Colonic mucosa (tissue), 4 donors: ENCODE results near the gene KRTAP12-1. TPM values are rescaled to one million over a fixed set of nuclear protein-coding genes. Genes with fewer than 3 reads are reported as not detected.

Experiments used
- DNase-seq: peaks from one replicate; pipeline ENCODE4 v3.0.0-alpha.2; 2020
- H3K27ac ChIP-seq: fragments of 200-600 bp; one replicate; pipeline ENCODE4 v1.8.0; 2021
- H3K27me3 ChIP-seq: fragments of 200-600 bp; one replicate; pipeline ENCODE4 v1.8.0; 2021
- H3K36me3 ChIP-seq: fragments of 200-600 bp; one replicate; pipeline ENCODE4 v1.8.0; 2021
- H3K4me1 ChIP-seq: fragments of 200-600 bp; one replicate; pipeline ENCODE4 v1.8.0; 2021; ENCODE audit warnings: mild to moderate bottlenecking
- H3K4me3 ChIP-seq: fragments of 200-600 bp; one replicate; pipeline ENCODE4 v1.8.0; 2021
- H3K9ac ChIP-seq, 2 donors: one replicate each; pipeline ENCODE4 v1.7.0; 2013; ENCODE audit warnings: control low read depth in 2 of 2, low read depth in 2 of 2, low read length in 2 of 2
- H3K9me3 ChIP-seq: fragments of 200-600 bp; one replicate; pipeline ENCODE4 v1.8.0; 2021
- intact Hi-C: fragments of 100-400 bp; cut with DNase I; formaldehyde crosslinking; loops from one replicate; pipeline ENCODE4 v1.14.1; 2022
- total RNA-seq, 2 donors: library from RNA; stranded (reverse); fragmentation: NEBNext Ultra II Directional in 1 of 2; extraction: Animal tissue kit (Norgen Biotek cat#: 25700) in 1 of 2; gene quantifications; one replicate each; pipeline ENCODE4 v1.2.1, GENCODE V29; 2021
- TF ChIP-seq, protein P1 (sequence below): fragments of 200-600 bp; IDR thresholded peaks from one replicate; pipeline ENCODE4 v1.8.0; 2022; ENCODE audit warnings: antibody characterized with exemption, mild to moderate bottlenecking
- donor health status: healthy.
- donor health status: DM: no; HTN: no; CAD: no.
- donor health status: DM: no; HTN: no; CAD: no.

KRTAP12-1 gene
- total RNA-seq, 2 donors from 2014 or later: not detected

DNA sequence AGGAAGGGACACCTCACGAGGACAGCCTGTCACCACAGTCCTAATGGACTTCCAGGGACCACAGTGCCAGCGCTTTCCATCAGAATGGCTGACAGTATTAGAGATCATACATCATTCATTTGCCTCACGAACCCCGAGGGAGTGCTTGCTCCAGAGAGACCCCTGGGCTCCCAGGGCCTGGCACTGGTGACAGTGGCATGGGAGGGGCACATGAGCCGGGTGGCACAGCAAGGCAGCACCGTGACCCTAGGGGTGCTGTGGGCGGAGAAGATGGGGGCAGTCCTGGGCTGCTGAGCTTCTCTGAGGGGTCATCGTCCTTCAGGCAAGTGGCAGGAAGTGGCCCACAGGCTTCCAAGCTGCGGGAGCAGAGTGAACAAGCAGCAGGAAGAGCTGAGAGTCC lies 45.8 kb upstream of the KRTAP12-1 start:
- intact Hi-C loops: no loop called here
- H3K27me3 ChIP-seq: peaks cover 16% of the 10 kb centered on the region
- H3K9ac ChIP-seq: no peak overlapping the region
- H3K9me3 ChIP-seq: no peaks in the 10 kb centered on the region
- TF ChIP-seq, protein P1, sequence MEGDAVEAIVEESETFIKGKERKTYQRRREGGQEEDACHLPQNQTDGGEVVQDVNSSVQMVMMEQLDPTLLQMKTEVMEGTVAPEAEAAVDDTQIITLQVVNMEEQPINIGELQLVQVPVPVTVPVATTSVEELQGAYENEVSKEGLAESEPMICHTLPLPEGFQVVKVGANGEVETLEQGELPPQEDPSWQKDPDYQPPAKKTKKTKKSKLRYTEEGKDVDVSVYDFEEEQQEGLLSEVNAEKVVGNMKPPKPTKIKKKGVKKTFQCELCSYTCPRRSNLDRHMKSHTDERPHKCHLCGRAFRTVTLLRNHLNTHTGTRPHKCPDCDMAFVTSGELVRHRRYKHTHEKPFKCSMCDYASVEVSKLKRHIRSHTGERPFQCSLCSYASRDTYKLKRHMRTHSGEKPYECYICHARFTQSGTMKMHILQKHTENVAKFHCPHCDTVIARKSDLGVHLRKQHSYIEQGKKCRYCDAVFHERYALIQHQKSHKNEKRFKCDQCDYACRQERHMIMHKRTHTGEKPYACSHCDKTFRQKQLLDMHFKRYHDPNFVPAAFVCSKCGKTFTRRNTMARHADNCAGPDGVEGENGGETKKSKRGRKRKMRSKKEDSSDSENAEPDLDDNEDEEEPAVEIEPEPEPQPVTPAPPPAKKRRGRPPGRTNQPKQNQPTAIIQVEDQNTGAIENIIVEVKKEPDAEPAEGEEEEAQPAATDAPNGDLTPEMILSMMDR: no peak
- no peak for DNase-seq
- no peaks in the 10 kb centered on the region for H3K36me3 ChIP-seq
- no peak overlapping the region for H3K27ac ChIP-seq
- no peak overlapping the region for H3K4me3 ChIP-seq
- H3K4me1 ChIP-seq: no peaks in the 10 kb centered on the region

- no peak overlapping the region for H3K9ac ChIP-seq
- no peaks in the 10 kb centered on the region for H3K36me3 ChIP-seq
- no peak overlapping the region for H3K27ac ChIP-seq
- no peaks in the 10 kb centered on the region for H3K4me1 ChIP-seq
- H3K27me3 ChIP-seq: peaks cover 19% of the 10 kb centered on the region
- no peak overlapping the region for H3K4me3 ChIP-seq
- DNase-seq: no peak
- H3K9me3 ChIP-seq: no peaks in the 10 kb centered on the region
- intact Hi-C loops: no loop called here
- TF ChIP-seq, protein P1: no peak
Observed at GRCh38 chr21:44727321-44727720, 45.4 kb upstream of the KRTAP12-1 start.

DNA sequence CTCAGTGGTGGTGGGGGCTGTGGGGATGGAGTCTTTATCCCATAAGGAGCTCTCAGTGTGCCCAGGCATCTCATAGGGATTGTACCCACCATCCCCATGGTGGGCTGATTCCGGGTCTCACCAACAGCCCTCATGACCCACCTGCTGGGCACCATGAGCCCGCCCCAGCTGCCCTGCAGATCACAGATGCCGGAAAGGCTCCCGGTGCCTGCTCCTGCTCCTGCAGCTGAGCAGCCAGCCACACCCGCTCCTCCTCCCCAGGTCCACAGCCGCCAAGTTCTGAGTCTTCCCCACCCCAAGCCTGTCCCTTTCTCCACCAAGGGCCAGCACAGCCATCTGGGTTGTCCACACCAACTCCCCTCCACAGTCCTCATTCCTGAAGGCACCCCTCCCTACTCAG lies 44.9 kb upstream of the KRTAP12-1 start:
- Histone ChIP-seq H3K9ac (no peak overlapping the region), H3K27ac (no peak overlapping the region), H3K36me3 (no peaks in the 10 kb centered on the region), H3K9me3 (no peaks in the 10 kb centered on the region), H3K4me3 (no peak overlapping the region), H3K27me3 (peaks cover 19% of the 10 kb centered on the region), H3K4me1 (no peaks in the 10 kb centered on the region)
- TF ChIP-seq, protein P1: no peak
- DNase-seq: no peak
- intact Hi-C loops: no loop called here

GRCh38 chr21:44724926-44725325 lies 43.0 kb upstream of the KRTAP12-1 start:
- Histone ChIP-seq H3K4me3 (no peak overlapping the region), H3K27me3 (peaks cover 19% of the 10 kb centered on the region)

DNA sequence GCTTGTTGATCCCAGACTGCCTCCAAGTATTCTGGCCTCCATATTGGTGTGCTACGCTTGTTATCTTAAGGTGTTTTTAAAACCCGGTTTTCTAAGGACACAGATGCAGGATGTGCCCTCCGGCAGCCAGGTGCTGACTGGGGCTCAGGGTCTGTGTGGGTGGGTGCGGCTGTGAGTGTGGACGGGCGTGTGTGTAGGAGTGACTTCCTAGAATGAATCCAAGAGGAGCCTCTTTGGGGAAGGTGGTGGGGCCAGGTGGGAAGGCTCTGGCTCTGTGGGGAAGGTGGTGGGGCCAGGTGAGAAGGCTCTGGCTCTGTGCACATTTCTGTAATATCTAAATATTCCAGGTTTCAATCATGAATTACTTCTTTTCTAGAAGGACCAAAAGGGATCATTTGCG lies 42.2 kb upstream of the KRTAP12-1 start:
- no peak overlapping the region for H3K4me3 ChIP-seq
- no peak for DNase-seq
- peaks cover 19% of the 10 kb centered on the region for H3K27me3 ChIP-seq
- TF ChIP-seq, protein P1: no peak
- no peaks in the 10 kb centered on the region for H3K4me1 ChIP-seq
- no peaks in the 10 kb centered on the region for H3K9me3 ChIP-seq
- H3K9ac ChIP-seq: no peak overlapping the region
- no peak overlapping the region for H3K27ac ChIP-seq
- intact Hi-C loops: no loop called here
- no peaks in the 10 kb centered on the region for H3K36me3 ChIP-seq

More at GRCh38 chr21:44724926-44725325, 43.0 kb upstream of the KRTAP12-1 start:
- Histone ChIP-seq H3K27ac (no peak overlapping the region), H3K36me3 (no peaks in the 10 kb centered on the region), H3K9ac (no peak overlapping the region), H3K9me3 (no peaks in the 10 kb centered on the region), H3K4me1 (no peaks in the 10 kb centered on the region)
- intact Hi-C loops: no loop called here
- DNase-seq: no peak
- TF ChIP-seq, protein P1: no peak
